KOPT-K1 (cell line): Measurements from ENCODE around the gene SERPINA6.
"Not testable (repeated sequence)": the region's sequence is repeated elsewhere in the genome, so short reads cannot be mapped to it uniquely, and the experiment has no call there.

Source experiments
- H3K27ac ChIP-seq: fragments of 200-600 bp; sonication (generic); 2 replicates; pipeline ENCODE4 v1.5.1; 2016; ENCODE audit warnings: antibody characterized with exemption, mild to moderate bottlenecking, low read depth, low read length; ENCODE audit not compliant: poor library complexity, severe bottlenecking
- H3K36me3 ChIP-seq: fragments of 200-600 bp; sonication (generic); 2 replicates; pipeline ENCODE4 v1.5.1; 2017; ENCODE audit warnings: antibody characterized with exemption, mild to moderate bottlenecking, low read length, moderate library complexity; ENCODE audit not compliant: insufficient read depth
- H3K9me3 ChIP-seq: fragments of 200-600 bp; sonication (generic); 2 replicates; pipeline ENCODE4 v1.5.1; 2017; ENCODE audit warnings: antibody characterized with exemption, low read length, mild to moderate bottlenecking; ENCODE audit not compliant: insufficient read depth, poor library complexity, severe bottlenecking

Gene SERPINA6

DNA sequence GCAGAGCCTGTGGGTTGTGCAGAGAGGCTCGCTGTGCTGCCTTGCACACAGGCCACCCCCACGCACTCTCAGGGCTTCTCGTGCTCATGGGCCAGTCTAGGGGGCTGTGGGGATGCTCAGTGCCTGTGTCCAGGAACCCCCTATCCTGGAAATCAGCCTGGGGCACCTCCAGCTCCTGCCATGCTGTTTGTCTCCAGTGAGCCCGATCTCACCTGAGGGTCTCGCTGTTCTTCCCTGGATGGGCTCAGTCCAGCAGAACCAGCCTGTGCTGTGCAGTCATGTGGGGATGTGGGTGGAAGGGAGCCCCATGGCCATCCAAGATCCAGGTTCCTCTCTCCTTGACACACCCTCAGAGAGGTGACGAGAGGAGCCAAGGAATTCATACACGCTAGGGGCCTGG lies 38.5 kb upstream of the SERPINA6 start:
- H3K36me3 ChIP-seq = no peaks in the 10 kb centered on the region
- no peak overlapping the region for H3K27ac ChIP-seq
- H3K9me3 ChIP-seq = no peaks in the 10 kb centered on the region

DNA sequence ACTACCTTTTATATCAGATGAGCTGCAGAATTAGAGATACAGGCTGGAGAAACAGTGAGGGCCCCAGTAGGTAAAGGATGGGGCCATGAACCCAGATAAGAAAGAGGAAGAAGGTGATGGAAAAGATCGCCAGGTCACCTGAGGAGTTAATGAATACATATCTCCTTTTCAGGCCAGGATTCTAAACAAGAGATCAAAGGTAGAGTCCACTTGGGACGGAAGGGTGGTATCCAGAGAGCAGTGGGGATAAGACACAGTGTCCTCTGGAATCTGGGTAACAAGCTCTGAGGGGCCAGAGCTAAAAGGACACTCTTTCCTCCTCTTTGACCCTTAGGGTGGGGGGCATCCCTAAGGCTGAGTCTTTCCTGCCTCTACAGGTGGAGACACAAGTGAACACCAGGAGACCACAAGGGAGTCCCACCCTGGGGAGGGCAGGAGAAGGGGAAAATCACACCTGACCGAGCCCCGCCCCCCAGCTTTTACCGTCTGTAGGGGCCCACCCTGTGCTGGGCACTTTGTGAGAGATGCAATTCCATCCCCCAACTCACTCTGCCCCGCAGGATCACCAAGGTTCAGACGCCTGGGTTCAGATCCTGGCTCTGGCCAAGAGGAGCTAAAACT lies 37.9 kb upstream of the SERPINA6 start:
- no peaks in the 10 kb centered on the region for H3K36me3 ChIP-seq
- H3K27ac ChIP-seq = no peak overlapping the region
- no peaks in the 10 kb centered on the region for H3K9me3 ChIP-seq

DNA sequence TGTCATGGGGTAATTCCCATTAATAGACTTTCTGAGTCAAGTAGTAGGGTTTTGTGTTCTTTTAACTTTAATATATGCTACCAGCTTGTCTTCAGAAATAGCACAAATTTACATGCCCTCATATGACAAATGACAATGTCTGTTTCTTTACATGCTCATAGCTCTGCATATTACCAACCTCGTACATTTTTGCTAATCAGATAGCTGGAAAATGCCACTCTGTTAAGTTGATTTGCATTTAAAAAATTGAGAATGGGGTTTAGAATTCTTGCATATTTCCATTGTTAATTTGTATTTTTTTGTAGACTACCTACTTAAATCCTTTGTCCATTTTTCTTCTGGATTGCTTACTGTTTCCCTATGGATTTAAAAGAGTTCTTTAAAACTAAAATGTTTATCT lies 34.0 kb upstream of the SERPINA6 start:
- Histone ChIP-seq H3K9me3 (no peaks in the 10 kb centered on the region), H3K36me3 (no peaks in the 10 kb centered on the region), H3K27ac (no peak overlapping the region)

DNA sequence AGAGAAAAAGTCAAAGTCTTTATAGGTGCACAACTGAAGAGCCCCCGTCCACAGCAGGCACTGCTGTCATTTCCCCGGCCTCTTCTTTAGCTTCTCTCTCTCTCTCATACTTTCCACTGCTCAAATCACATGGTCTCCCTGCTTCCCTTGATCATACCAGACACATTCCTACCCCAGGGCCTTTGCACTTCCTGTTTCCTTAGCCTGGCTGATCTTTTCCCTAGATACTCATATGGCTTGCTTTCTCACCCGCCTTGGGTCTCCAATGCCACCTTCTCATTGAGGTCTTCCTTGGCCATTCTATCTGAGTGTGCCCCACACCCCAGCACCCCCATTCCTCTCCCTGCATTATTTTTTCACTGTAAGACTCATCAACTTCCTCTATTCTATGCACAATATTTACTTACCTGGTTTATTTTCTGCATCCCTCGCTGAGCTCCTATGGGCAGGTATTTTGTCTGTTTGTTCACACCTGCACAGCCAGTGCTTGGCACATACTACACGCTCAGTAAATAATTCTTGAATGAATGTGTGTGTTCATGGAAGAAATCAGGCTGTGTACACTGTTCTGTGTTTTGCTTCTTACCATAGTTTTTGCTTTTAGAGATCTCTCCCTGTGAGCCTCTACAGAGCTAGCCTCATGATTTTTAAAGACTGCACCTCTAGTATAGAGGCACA lies 33.4 kb upstream of the SERPINA6 start:
- Histone ChIP-seq H3K9me3 (no peaks in the 10 kb centered on the region), H3K36me3 (no peaks in the 10 kb centered on the region)

DNA sequence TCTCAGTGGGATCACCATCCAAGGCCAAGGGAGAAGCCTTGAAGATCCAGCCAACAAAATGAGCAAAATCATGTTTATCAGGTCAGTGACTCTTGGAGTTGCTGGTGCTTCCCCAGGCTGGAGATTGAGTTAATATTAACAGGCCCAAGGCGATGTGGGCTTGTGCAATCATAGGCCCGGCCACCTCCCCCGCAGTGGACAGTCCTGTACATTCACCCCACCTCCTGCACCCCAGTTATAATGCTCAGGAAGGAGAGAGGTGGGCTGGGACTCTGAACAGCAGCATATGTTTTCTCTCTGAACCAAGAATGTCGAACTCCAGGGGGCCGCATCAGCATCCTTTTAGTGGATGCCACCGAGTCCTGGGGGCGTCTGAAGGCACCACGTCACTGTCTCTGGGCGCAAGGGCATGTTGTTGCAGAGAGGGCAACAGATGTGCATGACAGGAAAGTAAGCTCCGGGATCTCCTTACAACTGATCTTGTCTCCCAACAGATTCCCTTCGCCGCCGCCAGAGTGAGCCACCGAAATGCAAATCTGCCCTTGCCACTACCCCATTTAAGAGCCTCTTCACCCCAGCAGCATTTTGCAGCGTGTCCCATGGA lies 32.2 kb upstream of the SERPINA6 start:
- Histone ChIP-seq H3K9me3 (no peaks in the 10 kb centered on the region), H3K27ac (no peak overlapping the region), H3K36me3 (no peaks in the 10 kb centered on the region)

More for the DNA sequence above, 33.4 kb upstream of the SERPINA6 start:
- H3K27ac ChIP-seq = no peak overlapping the region

DNA sequence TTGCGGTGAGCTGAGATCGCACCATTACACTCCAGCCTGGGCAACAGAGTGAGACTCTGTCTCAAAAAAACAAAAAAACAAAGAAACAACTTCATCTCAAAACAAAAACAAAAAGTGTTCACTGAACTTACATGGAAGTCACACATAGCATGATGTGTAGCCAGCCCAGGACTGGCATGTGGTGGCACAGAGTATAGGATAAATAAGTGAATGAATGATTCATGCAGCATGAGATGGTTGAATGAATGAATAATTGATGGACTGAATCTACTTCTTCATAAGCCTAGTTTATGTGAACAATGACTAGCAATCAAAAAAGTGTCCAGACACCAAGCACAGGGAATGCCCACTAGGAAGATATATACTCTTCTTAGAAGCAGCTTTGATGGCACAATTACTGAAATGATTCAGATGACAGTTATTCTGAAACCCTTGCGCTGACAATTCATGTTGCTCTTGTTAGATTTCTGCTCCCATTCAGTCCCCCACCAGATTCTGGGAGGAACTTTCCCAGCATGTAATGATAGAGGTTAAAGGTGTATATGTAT lies 31.6 kb upstream of the SERPINA6 start:
- Histone ChIP-seq H3K27ac (no peak overlapping the region), H3K9me3 (no peaks in the 10 kb centered on the region), H3K36me3 (no peaks in the 10 kb centered on the region)

DNA sequence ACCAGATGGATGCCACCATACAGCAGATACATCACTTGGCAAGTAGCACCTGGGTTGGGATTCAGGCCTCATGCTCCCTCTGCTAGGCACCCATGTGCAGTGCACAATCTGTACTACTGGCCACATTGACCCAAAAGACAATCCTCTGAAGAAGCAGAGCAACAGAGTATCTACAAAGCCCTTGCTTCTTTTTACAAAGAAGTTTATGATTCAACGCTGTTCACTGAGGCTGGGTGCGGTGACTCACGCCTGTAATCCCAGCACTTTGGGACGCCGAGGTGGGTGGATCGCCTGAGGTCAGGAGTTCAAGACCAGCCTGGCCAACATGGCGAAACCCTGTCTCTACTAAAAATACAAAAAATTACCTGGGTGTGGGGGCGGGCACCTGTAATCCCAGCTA lies 31.1 kb upstream of the SERPINA6 start:
- not testable (repeated sequence) for H3K9me3 ChIP-seq, H3K27ac ChIP-seq

DNA sequence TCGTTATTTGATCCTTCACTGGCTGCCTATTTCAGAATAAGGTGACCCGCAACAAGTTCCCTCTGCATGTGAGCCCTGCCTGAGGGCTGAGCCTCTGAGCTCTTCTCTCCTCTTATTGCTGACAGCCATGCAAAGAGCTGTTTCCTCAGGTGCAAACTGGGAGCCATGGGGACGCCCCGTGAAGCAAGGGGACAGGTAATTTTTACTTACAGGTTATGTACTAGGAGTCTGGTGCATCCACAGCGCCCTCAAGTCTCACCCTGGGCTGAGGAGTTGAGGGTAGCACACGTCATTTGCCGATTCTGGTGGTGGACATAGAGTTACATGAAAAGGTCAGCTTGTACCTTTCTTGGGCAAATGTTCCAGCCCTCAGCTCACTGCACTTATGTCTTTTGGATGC lies 26.1 kb upstream of the SERPINA6 start:
- Histone ChIP-seq H3K9me3 (no peaks in the 10 kb centered on the region), H3K27ac (no peak overlapping the region), H3K36me3 (no peaks in the 10 kb centered on the region)

More for the DNA sequence above, 31.1 kb upstream of the SERPINA6 start:
- not testable (repeated sequence) for H3K36me3 ChIP-seq

DNA sequence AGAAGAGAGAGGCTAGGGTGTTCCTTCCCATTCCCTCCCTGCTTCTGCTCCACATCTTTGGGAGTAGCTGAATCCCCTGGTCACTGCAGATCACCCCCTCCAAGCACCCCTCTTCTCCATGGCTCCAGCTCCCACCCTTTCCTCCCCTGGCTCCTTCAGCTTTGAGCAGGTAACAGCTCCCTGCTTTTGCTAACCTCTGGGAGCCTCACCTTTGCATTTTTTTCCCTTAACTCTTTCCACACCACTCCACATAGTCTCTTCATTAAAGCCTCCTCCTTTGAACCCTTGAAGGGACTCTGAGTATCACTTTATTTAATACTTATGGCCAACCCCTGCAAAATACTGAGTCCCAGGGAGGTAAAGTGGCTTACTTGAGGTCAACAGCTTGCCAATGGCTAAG lies 25.7 kb upstream of the SERPINA6 start:
- no peak overlapping the region for H3K27ac ChIP-seq
- H3K36me3 ChIP-seq = no peaks in the 10 kb centered on the region
- H3K9me3 ChIP-seq = no peaks in the 10 kb centered on the region

DNA sequence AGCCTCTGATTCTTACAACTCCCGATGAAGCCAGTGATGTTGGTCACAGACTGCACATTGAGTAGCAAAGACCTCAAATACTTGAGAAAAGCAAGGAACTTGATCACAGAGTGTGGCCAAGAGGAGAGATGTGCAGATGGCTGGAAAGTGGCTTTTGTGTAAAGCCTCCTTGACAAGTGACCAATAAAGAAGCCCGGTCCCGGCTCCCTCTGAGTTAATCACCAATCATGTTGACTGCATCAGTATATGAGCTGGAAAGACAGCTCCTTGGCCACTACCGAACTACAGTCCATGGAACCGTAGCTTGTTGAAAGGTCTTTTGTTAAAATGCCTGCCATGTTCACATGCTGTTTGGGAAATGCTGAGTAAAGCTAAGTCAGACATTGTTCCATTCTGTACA lies 23.7 kb upstream of the SERPINA6 start:
- H3K9me3 ChIP-seq = no peaks in the 10 kb centered on the region
- no peaks in the 10 kb centered on the region for H3K36me3 ChIP-seq
- H3K27ac ChIP-seq = no peak overlapping the region

DNA sequence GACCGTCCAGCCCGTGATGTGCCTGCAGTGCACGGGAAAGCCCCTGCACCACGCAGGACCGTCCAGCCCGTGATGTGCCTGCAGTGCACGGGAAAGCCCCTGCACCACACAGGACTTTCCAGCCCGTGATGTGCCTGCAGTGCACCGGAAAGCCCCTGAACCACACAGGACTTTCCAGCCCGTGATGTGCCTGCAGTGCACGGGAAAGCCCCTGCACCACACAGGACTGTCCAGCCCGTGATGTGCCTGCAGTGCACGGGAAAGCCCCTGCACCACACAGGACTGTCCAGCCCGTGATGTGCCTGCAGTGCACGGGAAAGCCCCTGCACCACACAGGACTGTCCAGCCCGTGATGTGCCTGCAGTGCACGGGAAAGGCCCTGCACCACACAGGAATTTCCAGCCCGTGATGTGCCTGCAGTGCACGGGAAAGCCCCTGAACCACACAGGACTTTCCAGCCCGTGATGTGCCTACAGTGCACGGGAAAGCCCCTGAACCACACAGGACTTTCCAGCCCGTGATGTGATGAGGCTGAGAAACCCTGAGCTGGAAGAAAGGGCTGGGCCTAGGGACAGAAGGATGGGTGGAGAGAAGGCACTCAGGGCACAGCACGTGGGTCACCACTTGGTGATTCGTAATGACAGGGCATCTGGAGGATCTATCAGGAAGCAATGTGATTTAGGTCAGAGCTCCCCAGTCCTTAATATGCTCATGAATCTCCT lies 23.1 kb upstream of the SERPINA6 start:
- H3K9me3 ChIP-seq, H3K27ac ChIP-seq, H3K36me3 ChIP-seq: not testable (repeated sequence)

DNA sequence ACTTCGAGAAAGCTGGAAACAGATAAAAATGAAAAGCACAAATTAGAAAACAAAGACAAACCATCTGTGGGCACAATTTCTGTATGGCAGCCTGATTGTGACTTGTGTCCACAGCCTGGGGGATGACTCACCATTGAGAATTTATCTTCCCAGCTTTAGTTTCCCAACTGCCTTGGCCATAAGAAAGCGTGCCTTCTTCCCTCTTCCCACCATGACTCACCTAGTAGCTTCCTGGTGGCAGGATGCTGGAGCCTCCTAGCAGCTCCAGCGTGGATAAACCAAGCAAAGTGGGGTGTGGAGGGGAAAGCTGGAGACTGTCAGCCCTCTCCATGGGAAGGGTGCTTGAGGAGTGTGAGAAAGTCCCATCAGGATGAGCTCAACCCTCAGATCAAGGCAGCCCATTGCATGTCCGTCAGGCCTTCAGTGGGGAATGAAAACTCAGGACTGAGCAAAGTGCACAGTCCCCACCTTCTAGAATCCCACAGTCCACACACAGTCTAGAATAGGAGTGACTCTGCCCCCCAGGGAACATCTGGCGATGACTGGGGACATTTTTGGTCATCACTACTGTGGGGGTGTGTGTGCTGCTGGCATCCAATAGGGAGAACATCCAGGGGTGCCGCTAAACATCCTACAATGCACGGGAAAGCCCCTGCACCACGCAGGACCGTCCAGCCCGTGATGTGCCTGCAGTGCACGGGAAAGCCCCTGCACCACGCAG lies 22.4 kb upstream of the SERPINA6 start:
- no peaks in the 10 kb centered on the region for H3K36me3 ChIP-seq
- H3K9me3 ChIP-seq = no peaks in the 10 kb centered on the region
- no peak overlapping the region for H3K27ac ChIP-seq

DNA sequence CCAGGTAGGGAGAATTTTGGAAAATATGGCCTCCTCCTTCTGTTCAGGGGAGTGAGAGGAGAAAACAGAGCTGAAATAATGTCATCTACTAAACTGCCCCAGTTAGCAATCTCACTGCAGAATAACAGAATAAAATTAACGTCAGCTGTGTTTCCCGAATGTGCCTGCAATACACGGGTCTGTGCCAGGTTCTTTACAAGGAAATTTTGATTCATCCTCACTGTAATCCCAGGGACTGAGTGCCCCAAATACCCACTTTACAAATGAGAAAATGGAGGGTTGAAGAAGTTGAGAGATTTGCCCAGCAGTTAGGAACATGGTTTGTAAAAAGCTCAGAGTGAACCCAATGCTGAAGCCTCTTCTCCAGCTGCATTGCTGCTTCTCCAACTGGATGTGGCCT lies 21.3 kb upstream of the SERPINA6 start:
- no peak overlapping the region for H3K27ac ChIP-seq
- no peaks in the 10 kb centered on the region for H3K9me3 ChIP-seq
- H3K36me3 ChIP-seq = no peaks in the 10 kb centered on the region

DNA sequence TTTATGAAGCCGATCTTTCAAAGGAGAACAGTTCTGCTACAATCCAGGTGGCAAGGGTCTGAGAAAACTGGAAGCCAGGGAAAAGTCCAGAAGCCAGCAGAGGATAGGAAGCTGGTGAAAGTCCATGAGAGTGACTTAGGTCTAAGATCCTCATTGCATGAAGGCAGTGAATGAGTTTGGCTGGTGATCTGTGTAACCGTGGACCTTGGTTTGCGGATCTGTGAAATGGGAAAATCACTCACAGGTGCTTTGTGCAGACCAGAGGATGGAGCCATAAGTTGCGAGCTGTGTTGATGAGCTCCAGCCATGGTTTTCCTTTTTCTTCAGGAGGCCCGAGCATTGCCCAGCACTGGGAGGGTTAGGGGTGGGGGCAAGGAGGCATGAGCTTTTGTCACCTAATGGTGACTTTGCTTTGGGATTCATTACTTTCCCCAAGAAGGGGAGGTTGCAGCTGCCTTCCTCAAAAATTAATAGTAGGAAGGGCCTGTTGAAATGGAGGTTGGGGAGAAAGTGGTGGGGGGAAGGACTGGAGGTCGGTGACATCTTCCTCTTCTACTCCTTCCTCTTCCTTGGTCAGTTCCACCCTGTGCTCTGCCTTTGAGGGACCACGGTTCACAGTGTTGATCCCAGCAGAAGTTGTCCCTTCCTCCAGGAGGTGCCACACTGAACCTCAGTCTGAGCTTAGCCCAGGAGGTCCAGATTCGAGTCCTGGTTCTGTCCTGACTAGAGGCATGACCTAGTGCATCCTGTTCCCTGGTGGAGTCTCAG lies 20.3 kb upstream of the SERPINA6 start:
- Histone ChIP-seq H3K9me3 (no peaks in the 10 kb centered on the region), H3K36me3 (no peaks in the 10 kb centered on the region), H3K27ac (no peak overlapping the region)
